ENCODE measurements around the gene SRSF3.
A peak's percentile ranks its signal among the peaks of the same experiment; 100 is the strongest.

The SRSF3 gene

DNA sequence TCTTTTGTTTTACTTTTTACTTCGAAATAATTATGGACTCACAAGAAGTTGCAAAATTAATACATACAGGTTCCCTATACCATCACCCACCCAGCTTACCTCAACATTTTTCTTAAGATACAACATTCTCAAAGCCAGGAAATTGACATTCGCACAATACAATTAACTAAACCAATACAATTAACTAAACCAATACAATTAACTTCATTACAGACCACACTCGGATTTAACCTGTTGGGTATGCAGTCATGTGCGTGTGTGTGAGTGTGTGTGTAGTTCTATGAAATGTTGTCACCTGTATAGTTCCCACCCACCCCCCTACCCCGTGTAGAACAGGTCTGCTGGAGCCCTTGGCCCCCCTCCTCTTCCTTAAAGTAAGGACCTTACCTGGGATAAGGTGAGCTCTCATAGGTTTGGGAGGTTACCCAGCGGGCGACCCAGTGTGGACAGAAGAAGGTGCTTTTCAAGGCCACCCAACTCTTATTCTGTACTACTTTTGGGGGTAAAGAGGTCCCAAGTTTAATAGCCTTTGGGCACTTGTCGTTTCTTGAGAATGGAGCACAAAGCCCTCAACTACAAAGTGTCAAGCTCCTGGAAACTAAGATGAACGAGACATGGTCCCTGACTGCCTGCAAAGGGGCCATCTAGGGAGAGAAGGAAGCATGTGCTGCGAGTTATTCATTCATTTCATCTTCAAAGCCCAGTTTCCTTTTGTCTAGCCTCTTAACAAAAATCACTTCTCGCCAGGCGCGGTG lies 46.3 kb upstream of the SRSF3 start:
- Histone ChIP-seq H3K27ac (peak overlapping the region; percentile 78), H3K36me3 (ENCODE audit: control insufficient read depth, insufficient read depth, low read length) (no peaks in the 10 kb centered on the region), H3K4me1 (peaks cover 5% of the 10 kb centered on the region), H3K4me2 (ENCODE audit: low read length) (peak overlapping the region; percentile 78), H3K9ac (no peak overlapping the region), H3K27me3 (ENCODE audit: control insufficient read depth, insufficient read depth, low read length) (no peaks in the 10 kb centered on the region), H3K79me2 (peaks cover 17% of the 10 kb centered on the region), H2AFZ (peak overlapping the region; percentile 95), H3K9me3 (ENCODE audit: control insufficient read depth, low read length) (no peaks in the 10 kb centered on the region), H3K4me3 (ENCODE audit: low read depth, low read length) (peak overlapping the region; percentile 98)
- TF ChIP-seq, protein P1, sequence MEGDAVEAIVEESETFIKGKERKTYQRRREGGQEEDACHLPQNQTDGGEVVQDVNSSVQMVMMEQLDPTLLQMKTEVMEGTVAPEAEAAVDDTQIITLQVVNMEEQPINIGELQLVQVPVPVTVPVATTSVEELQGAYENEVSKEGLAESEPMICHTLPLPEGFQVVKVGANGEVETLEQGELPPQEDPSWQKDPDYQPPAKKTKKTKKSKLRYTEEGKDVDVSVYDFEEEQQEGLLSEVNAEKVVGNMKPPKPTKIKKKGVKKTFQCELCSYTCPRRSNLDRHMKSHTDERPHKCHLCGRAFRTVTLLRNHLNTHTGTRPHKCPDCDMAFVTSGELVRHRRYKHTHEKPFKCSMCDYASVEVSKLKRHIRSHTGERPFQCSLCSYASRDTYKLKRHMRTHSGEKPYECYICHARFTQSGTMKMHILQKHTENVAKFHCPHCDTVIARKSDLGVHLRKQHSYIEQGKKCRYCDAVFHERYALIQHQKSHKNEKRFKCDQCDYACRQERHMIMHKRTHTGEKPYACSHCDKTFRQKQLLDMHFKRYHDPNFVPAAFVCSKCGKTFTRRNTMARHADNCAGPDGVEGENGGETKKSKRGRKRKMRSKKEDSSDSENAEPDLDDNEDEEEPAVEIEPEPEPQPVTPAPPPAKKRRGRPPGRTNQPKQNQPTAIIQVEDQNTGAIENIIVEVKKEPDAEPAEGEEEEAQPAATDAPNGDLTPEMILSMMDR (IDR thresholded peaks at IDR 0.05), result no peak

- TF ChIP-seq, protein P1 (IDR thresholded peaks at IDR 0.05), result no peak
- no peak overlapping the region for H3K4me2 ChIP-seq (ENCODE audit: low read length)
- no peak overlapping the region for H3K27ac ChIP-seq
- H3K4me1 ChIP-seq, result peaks cover 5% of the 10 kb centered on the region
- peaks cover 14% of the 10 kb centered on the region for H3K79me2 ChIP-seq
- no peaks in the 10 kb centered on the region for H3K9me3 ChIP-seq (ENCODE audit: control insufficient read depth, low read length)
- H3K4me3 ChIP-seq (ENCODE audit: low read depth, low read length), result no peak overlapping the region
- no peak overlapping the region for H3K9ac ChIP-seq
- H2AFZ ChIP-seq, result no peak overlapping the region
- H3K27me3 ChIP-seq (ENCODE audit: control insufficient read depth, insufficient read depth, low read length), result no peaks in the 10 kb centered on the region
- no peaks in the 10 kb centered on the region for H3K36me3 ChIP-seq (ENCODE audit: control insufficient read depth, insufficient read depth, low read length)
These were observed 45.8 kb upstream of the SRSF3 start for GRCh38 chr6:36548401-36548743.

DNA sequence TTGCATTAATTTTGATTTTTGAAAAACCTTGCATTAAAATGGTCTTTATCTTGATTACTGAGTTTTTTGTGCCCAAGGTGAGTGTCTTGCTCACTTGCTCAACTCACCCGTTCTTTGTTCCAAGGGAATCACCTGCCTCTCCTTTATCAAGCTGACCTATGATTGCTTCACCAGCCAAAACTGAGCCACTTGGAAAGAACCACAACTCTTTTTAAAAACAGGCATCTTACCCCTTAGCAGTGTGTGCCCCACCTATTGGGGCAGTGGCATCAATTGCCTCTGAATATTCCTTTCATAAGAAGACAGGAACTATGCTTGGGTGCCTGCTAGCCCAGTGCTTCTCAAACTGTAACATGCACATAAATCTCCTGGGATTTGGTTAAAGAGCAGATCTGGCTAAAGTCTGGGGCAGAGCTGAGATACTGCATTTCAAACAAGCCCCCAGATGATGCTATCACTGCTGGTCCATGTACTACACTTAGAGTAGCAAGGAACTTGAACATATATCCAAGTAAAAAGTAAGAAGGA lies 43.6 kb upstream of the SRSF3 start:
- H3K4me1 ChIP-seq, result peaks cover 5% of the 10 kb centered on the region
- TF ChIP-seq, protein P1 (IDR thresholded peaks at IDR 0.05), result no peak
- no peak overlapping the region for H2AFZ ChIP-seq
- no peaks in the 10 kb centered on the region for H3K36me3 ChIP-seq (ENCODE audit: control insufficient read depth, insufficient read depth, low read length)
- no peaks in the 10 kb centered on the region for H3K27me3 ChIP-seq (ENCODE audit: control insufficient read depth, insufficient read depth, low read length)
- no peak overlapping the region for H3K9ac ChIP-seq
- no peak overlapping the region for H3K4me3 ChIP-seq (ENCODE audit: low read depth, low read length)
- H3K4me2 ChIP-seq (ENCODE audit: low read length), result no peak overlapping the region
- H3K27ac ChIP-seq, result no peak overlapping the region
- H3K79me2 ChIP-seq, result no peaks in the 10 kb centered on the region
- H3K9me3 ChIP-seq (ENCODE audit: control insufficient read depth, low read length), result no peaks in the 10 kb centered on the region

- Histone ChIP-seq H3K27ac (no peak overlapping the region), H3K79me2 (no peaks in the 10 kb centered on the region)
- TF ChIP-seq, protein P1 (IDR thresholded peaks at IDR 0.05), result no peak
These were observed 38.4 kb upstream of the SRSF3 start for GRCh38 chr6:36555750-36556252.

More at GRCh38 chr6:36555750-36556252, 38.4 kb upstream of the SRSF3 start:
- H2AFZ ChIP-seq, result no peak overlapping the region
- H3K4me2 ChIP-seq (ENCODE audit: low read length), result no peak overlapping the region
- H3K36me3 ChIP-seq (ENCODE audit: control insufficient read depth, insufficient read depth, low read length), result no peaks in the 10 kb centered on the region
- no peaks in the 10 kb centered on the region for H3K4me1 ChIP-seq
- H3K9me3 ChIP-seq (ENCODE audit: control insufficient read depth, low read length), result no peaks in the 10 kb centered on the region
- H3K9ac ChIP-seq, result no peak overlapping the region
- no peaks in the 10 kb centered on the region for H3K27me3 ChIP-seq (ENCODE audit: control insufficient read depth, insufficient read depth, low read length)
- H3K4me3 ChIP-seq (ENCODE audit: low read depth, low read length), result no peak overlapping the region
